HUES6 (cell line): ENCODE results near the gene TMX4.

Source experiments
- H3K27ac ChIP-seq: 2 replicates; pipeline ENCODE4 v1.7.0; 2013; ENCODE audit warnings: low read depth, mild to moderate bottlenecking, low read length, inconsistent platforms
- H3K27me3 ChIP-seq: 2 replicates; pipeline ENCODE4 v1.6.1; 2013; ENCODE audit warnings: low read length; ENCODE audit not compliant: control insufficient read depth, insufficient read depth
- H3K36me3 ChIP-seq: 2 replicates; pipeline ENCODE4 v1.6.1; 2013; ENCODE audit warnings: low read length; ENCODE audit not compliant: control insufficient read depth, insufficient read depth
- H3K4me1 ChIP-seq: 2 replicates; pipeline ENCODE4 v1.6.1; 2013; ENCODE audit warnings: low read length; ENCODE audit not compliant: control insufficient read depth, insufficient read depth
- H3K4me3 ChIP-seq: 2 replicates; pipeline ENCODE4 v1.5.1; 2013; ENCODE audit warnings: low read depth, low read length
- H3K9ac ChIP-seq: one replicate; pipeline ENCODE4 v1.6.1; 2013; ENCODE audit warnings: mild to moderate bottlenecking, low read length
- H3K9me3 ChIP-seq: 2 replicates; pipeline ENCODE4 v1.6.1; 2013; ENCODE audit warnings: low read depth, low read length; ENCODE audit not compliant: control insufficient read depth, insufficient read depth

The TMX4 gene

GRCh38 chr20:7935027-7935551 is 84.5 kb downstream of the TMX4 start:
- Histone ChIP-seq H3K4me1 (no peaks in the 10 kb centered on the region), H3K9ac (no peak overlapping the region), H3K36me3 (no peaks in the 10 kb centered on the region), H3K4me3 (no peak overlapping the region), H3K27ac (no peak overlapping the region), H3K9me3 (no peaks in the 10 kb centered on the region), H3K27me3 (no peaks in the 10 kb centered on the region)

- H3K4me3 ChIP-seq: no peak overlapping the region
- H3K36me3 ChIP-seq: no peaks in the 10 kb centered on the region
- no peaks in the 10 kb centered on the region for H3K27me3 ChIP-seq
Observed at GRCh38 chr20:7933346-7933745, 86.2 kb downstream of the TMX4 start.

GRCh38 chr20:7930343-7930742 is 89.2 kb downstream of the TMX4 start:
- Histone ChIP-seq H3K36me3 (no peaks in the 10 kb centered on the region), H3K4me3 (no peak overlapping the region), H3K9me3 (no peaks in the 10 kb centered on the region), H3K4me1 (no peaks in the 10 kb centered on the region), H3K9ac (no peak overlapping the region), H3K27me3 (no peaks in the 10 kb centered on the region), H3K27ac (no peak overlapping the region)

More at GRCh38 chr20:7933346-7933745, 86.2 kb downstream of the TMX4 start:
- no peaks in the 10 kb centered on the region for H3K4me1 ChIP-seq
- no peak overlapping the region for H3K27ac ChIP-seq
- no peak overlapping the region for H3K9ac ChIP-seq
- no peaks in the 10 kb centered on the region for H3K9me3 ChIP-seq
